Epithelial cell of esophagus (primary cell): ENCODE results near the gene FBXW2.

Source experiments
- DNase-seq: peaks from one replicate; pipeline ENCODE4 v3.0.0; 2010; ENCODE audit warnings: low read depth
- H3K4me3 ChIP-seq: 2 replicates; pipeline ENCODE4 v1.5.1; 2011; ENCODE audit warnings: mild to moderate bottlenecking, low read length, control low read depth
- CTCF ChIP-seq: IDR thresholded peaks from 2 replicates; pipeline ENCODE4 v1.5.1; 2011; ENCODE audit warnings: low read depth, mild to moderate bottlenecking, low read length, control low read depth, inconsistent platforms; ENCODE audit not compliant: insufficient read depth; ENCODE audit errors: missing control alignments

The FBXW2 gene

GRCh38 chr9:120729791-120730241, 63.4 kb downstream of the FBXW2 start:
- peak; percentile 7 for DNase-seq
- TF ChIP-seq CTCF: no peak
- H3K4me3 ChIP-seq: no peak overlapping the region

DNA sequence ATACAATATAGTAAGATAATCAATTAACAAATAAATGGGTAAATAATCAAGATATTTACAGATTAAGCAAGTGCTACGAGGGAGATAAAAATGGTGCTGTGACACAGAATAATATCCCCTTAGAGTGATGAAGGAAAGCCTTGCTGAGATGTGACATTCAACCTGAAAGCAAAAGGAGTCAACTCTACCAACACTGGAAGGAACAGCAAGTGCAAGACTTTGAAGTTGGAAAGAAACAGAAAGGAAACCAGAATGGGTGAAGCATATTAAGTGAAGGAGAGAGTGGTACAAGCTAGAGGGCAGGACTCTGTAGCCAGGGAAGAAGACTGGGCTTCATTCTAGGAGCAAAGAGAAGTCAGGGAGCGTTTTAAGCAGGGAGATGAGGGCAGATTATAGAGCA, 66.7 kb downstream of the FBXW2 start:
- no peak overlapping the region for H3K4me3 ChIP-seq
- no peak for TF ChIP-seq CTCF
- DNase-seq: no peak

DNA sequence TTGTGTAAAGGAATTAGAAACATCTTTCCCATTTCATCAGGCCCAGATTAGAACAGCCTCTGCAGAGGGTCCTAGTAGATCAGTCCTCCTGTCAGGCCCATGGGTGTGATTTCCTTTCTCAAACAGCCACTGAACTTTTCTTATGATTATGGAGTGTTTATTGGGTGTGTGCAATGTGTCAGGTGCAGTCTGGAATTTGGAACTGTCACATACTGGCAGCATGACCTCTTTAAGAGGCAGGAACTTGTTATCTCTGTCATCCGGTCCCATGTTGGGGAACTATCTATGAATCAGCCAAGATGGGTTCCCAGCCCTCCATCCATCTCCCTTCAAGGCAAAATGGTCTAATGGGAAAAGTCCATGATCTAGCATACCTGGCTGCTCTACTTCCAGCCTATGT, 67.3 kb downstream of the FBXW2 start:
- H3K4me3 ChIP-seq: no peak overlapping the region
- TF ChIP-seq CTCF: no peak
- no peak for DNase-seq

DNA sequence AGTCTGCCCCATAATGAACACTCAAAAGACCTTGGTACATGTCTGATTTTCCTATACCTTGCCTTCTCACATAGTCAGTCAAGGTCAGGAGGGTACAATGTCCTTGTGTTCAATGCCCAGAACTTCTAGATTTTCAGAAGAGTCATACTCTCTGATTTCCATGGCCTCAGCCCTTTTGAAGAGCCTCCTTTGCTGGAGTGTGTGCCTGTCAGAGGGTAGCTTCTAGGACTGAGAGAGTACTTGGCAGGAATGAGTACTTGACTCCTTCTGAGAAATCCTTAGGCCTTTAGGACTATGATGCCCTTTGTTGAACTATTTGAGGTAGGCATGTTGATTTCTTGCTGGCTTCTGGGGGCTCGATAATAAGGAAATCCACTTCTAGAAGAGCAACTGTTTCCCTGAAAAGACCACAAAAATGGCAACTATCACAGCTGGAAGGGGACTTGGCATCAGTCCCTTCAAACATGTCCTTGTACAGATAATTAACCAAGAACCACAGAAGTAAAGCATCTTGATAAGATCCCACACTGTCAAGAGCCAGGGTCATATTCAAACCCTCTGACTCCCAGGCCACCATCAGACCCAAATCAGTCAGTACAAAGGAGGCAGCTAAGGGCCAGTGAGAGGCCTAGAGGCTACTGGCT, 68.3 kb downstream of the FBXW2 start:
- no peak overlapping the region for H3K4me3 ChIP-seq
- TF ChIP-seq CTCF: no peak
- DNase-seq: no peak

DNA sequence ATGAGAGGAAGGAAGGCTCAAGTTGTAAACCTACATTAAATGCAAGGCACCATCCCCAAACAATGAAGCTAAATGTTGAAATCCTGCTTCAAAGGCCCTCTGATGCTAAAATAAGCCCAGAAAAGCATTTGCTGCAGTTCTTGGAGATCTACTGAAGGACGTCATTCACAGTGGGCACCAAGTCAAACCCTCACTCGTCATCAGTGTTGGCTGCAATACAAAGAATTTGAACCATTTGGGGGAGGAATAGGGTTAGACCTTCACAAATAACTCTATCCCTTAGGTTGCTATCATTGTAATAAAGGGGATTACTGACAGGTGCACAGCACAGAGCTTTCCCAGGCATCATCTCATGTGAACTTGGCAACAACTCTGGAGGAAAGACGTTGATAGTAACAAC, 69.7 kb downstream of the FBXW2 start:
- DNase-seq: no peak
- TF ChIP-seq CTCF: no peak
- H3K4me3 ChIP-seq: no peak overlapping the region

- DNase-seq: no peak
- no peak for TF ChIP-seq CTCF
- no peak overlapping the region for H3K4me3 ChIP-seq
These were observed 72.8 kb downstream of the FBXW2 start for GRCh38 chr9:120720404-120720803.

- H3K4me3 ChIP-seq: no peak overlapping the region
- DNase-seq: no peak
- no peak for TF ChIP-seq CTCF
These were observed 74.9 kb downstream of the FBXW2 start for GRCh38 chr9:120718316-120718715.
